HG02763 (cell line): ENCODE data around the gene STK36.

Experiments
- ATAC-seq: cut with Tn5 transposase; IDR thresholded peaks from one replicate; pipeline ENCODE4 v1.9.1; 2021; ENCODE audit warnings: mild to moderate bottlenecking, moderate library complexity; ENCODE audit not compliant: unreplicated experiment

The STK36 gene

GRCh38 chr2:218746470-218746795 is 74.5 kb downstream of the STK36 start:
- ATAC-seq, result no peak

DNA sequence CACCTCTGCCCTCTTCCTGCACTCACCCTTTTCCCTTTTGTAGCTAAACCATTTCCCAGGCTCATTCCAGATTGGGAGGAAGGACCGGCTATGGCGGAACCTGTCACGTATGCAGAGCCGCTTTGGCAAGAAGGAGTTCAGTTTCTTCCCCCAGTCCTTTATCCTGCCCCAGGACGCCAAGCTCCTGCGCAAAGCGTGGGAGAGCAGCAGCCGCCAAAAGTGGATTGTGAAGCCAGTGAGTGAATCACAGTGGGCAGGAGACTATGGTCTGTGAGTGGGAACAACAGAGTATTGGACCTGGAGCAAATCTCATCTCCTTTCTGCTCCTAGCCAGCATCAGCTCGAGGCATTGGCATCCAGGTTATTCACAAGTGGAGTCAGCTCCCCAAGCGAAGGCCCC is 75.1 kb downstream of the STK36 start:
- no peak for ATAC-seq

DNA sequence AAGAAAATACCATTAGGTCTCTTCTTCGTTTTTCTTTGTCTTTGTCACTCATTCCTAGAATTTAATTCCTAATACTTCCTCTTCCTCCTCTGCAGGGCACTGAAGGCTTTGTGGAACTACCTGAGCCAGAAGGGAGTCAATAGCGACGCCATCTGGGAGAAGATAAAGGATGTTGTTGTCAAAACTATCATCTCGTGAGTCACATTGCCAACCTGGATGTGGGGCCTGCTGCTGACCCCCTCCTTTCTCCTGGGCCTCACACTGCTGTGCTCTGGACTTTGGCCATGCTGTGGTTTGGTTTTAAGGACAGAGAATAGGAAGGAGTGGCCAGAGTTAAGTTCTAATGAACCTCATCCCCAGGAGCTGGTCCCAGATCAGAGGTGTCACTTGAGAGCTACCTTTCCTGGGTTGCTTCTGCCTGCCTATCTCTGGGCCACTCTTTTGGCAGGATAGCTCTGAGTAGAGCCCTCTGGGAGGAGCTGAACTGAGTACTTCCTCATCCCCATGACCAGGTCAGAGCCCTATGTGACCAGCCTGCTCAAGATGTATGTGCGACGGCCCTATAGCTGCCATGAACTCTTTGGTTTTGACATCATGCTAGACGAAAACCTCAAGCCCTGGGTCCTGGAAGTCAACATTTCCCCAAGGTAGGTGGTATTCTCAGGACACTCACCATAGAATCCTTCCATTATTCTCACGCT is 77.0 kb downstream of the STK36 start:
- ATAC-seq, result no peak
